ENCODE measurements around the gene KMT2E.

- TF ChIP-seq CTCF (conservative IDR thresholded peaks at IDR 0.05; ENCODE audit: low read depth, low read length) (no peak), EZH2 (IDR thresholded peaks at IDR 0.05; ENCODE audit: borderline replicate concordance, low read depth, low read length, poor library complexity, severe bottlenecking) (no peak)
These were observed 135.8 kb downstream of the KMT2E start for GRCh38 chr7:105149827-105150226.
